IPS DF 6.9 (cell line): ENCODE results near the gene EPS8L2.

ENCODE experiments used
- DNase-seq: peaks from one replicate; pipeline ENCODE4 v3.0.0-alpha.2; 2013; ENCODE audit warnings: low read depth, low spot score
- H3K27ac ChIP-seq: one replicate; pipeline ENCODE4 v1.5.1; 2013; ENCODE audit warnings: low read length, control low read depth
- H3K27me3 ChIP-seq: 2 replicates; pipeline ENCODE4 v1.6.1; 2013; ENCODE audit warnings: mild to moderate bottlenecking, low read length; ENCODE audit not compliant: control insufficient read depth, insufficient read depth
- H3K36me3 ChIP-seq: 2 replicates; pipeline ENCODE4 v1.6.1; 2013; ENCODE audit warnings: low read length; ENCODE audit not compliant: control insufficient read depth, insufficient read depth
- H3K4me1 ChIP-seq: 2 replicates; pipeline ENCODE4 v1.6.1; 2013; ENCODE audit warnings: low read length; ENCODE audit not compliant: control insufficient read depth, insufficient read depth
- H3K4me3 ChIP-seq: 2 replicates; pipeline ENCODE4 v1.5.1; 2013; ENCODE audit warnings: mild to moderate bottlenecking, low read length
- H3K9me3 ChIP-seq: 2 replicates; pipeline ENCODE4 v1.6.1; 2013; ENCODE audit warnings: low read length, inconsistent platforms; ENCODE audit not compliant: control insufficient read depth, insufficient read depth
- WGBS: extraction: QIAGEN DNeasy Blood & Tissue Kit; methylation state at CpG from one replicate; pipeline ENCODE4 v1.1.7; 2013; ENCODE audit warnings: mixed read lengths, missing lambda C conversion rate; ENCODE audit not compliant: insufficient read length, insufficient coverage; 5-methylcytosine and 5-hydroxymethylcytosine counted together

EPS8L2 gene

GRCh38 chr11:720017-720641 lies 14.1 kb downstream of the EPS8L2 start:
- Histone ChIP-seq H3K4me3 (peak overlapping the region; percentile 1; the same call in 1 of the 2 replicates), H3K27ac (no peak overlapping the region), H3K27me3 (no peaks in the 10 kb centered on the region), H3K9me3 (no peaks in the 10 kb centered on the region), H3K4me1 (peaks cover 2% of the 10 kb centered on the region; the same call in 1 of the 2 replicates), H3K36me3 (no peaks in the 10 kb centered on the region)
- no CpG with 5 or more reads among the region's 35 CpGs for WGBS
- no peak for DNase-seq

DNA sequence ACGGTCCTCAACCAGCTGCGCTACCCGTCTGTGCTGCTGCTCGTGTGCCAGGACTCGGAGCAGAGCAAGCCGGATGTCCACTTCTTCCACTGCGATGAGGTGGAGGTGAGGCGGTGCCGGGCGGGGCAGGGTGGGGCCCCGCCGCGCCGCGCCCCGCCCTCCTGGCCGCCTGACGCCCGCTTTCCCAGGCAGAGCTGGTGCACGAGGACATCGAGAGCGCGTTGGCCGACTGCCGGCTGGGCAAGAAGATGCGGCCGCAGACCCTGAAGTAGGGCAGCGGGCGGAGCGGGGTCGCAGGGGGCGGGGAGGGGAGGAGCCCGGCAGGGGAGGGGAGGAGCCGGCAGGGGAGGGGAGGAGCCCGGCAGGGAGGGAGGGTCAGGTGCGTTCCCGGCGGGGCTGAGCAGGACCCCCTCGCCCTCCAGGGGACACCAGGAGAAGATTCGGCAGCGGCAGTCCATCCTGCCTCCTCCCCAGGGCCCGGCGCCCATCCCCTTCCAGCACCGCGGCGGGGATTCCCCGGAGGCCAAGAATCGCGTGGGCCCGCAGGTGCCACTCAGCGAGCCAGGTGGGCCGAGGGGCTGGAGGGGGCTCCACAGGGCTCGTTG lies 14.7 kb downstream of the EPS8L2 start:
- no peak for DNase-seq
- Histone ChIP-seq H3K9me3 (no peaks in the 10 kb centered on the region), H3K27me3 (no peaks in the 10 kb centered on the region), H3K4me1 (peaks cover 2% of the 10 kb centered on the region; the same call in 1 of the 2 replicates), H3K27ac (no peak overlapping the region), H3K36me3 (no peaks in the 10 kb centered on the region), H3K4me3 (peak overlapping the region; percentile 1; the same call in 1 of the 2 replicates)
- WGBS, result no CpG with 5 or more reads among the region's 53 CpGs

DNA sequence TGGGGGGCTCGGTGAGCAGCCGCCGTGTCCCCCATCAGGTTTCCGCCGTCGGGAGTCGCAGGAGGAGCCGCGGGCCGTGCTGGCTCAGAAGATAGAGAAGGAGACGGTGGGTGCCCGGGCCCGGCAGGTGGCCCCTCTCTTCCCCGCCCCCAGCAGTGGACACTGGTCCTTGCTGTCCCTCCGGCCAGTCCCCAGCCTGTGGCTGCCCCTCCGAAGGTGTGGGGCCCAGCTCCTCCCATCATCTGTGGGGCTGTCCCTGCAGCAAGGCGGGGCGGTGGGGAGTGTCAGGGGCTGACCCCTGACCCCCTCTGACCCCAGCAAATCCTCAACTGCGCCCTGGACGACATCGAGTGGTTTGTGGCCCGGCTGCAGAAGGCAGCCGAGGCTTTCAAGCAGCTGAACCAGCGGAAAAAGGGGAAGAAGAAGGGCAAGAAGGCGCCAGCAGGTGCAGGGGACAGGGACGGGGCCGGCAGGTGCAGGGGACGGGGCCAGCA lies 15.3 kb downstream of the EPS8L2 start:
- Histone ChIP-seq H3K4me3 (no peak overlapping the region), H3K27ac (no peak overlapping the region), H3K27me3 (no peaks in the 10 kb centered on the region), H3K4me1 (peaks cover 2% of the 10 kb centered on the region; the same call in 1 of the 2 replicates), H3K36me3 (no peaks in the 10 kb centered on the region), H3K9me3 (no peaks in the 10 kb centered on the region)
- WGBS, result no CpG with 5 or more reads among the region's 28 CpGs
- no peak for DNase-seq

DNA sequence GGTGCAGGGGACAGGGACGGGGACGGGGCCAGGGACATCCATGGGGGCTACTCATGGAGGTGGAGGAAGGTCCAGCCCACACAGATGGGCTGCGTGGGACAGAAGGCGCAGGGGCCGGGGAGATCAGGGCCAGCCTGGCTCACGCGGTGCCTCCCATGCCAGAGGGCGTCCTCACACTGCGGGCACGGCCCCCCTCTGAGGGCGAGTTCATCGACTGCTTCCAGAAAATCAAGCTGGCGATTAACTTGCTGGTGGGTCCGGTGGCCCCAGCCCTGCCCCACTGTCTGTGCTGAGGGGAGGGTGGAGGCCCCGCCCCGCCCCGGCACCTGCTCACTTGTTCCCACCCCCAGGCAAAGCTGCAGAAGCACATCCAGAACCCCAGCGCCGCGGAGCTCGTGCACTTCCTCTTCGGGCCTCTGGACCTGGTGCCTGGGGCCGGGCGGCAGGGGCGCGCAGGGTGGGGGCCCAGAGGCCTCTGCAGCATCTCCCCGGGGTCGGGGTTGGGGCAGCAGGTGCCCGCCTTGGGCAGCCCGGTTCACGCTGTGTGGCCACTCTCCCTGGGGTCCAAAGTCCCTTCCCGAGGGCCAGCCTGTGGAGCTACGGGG lies 15.8 kb downstream of the EPS8L2 start:
- no peak for DNase-seq
- H3K4me3 ChIP-seq, result no peak overlapping the region
- H3K9me3 ChIP-seq, result no peaks in the 10 kb centered on the region
- H3K27me3 ChIP-seq, result no peaks in the 10 kb centered on the region
- no CpG with 5 or more reads among the region's 33 CpGs for WGBS
- peaks cover 3% of the 10 kb centered on the region for H3K4me1 ChIP-seq
- no peaks in the 10 kb centered on the region for H3K36me3 ChIP-seq
- no peak overlapping the region for H3K27ac ChIP-seq

- no peaks in the 10 kb centered on the region for H3K27me3 ChIP-seq
- no peaks in the 10 kb centered on the region for H3K36me3 ChIP-seq
- peaks cover 3% of the 10 kb centered on the region for H3K4me1 ChIP-seq
- WGBS, result no CpG with 5 or more reads among the region's 20 CpGs
- no peaks in the 10 kb centered on the region for H3K9me3 ChIP-seq
- no peak for DNase-seq
- H3K27ac ChIP-seq, result no peak overlapping the region
- H3K4me3 ChIP-seq, result no peak overlapping the region
These were observed 16.3 kb downstream of the EPS8L2 start for GRCh38 chr11:722346-722811.

- Histone ChIP-seq H3K36me3 (no peaks in the 10 kb centered on the region), H3K4me1 (peaks cover 6% of the 10 kb centered on the region), H3K4me3 (no peak overlapping the region), H3K9me3 (no peaks in the 10 kb centered on the region), H3K27ac (no peak overlapping the region), H3K27me3 (no peaks in the 10 kb centered on the region)
- WGBS, result no CpG with 5 or more reads among the region's 8 CpGs
- DNase-seq, result no peak
These were observed 17.3 kb downstream of the EPS8L2 start for GRCh38 chr11:723120-723883.

GRCh38 chr11:724049-724777 lies 18.2 kb downstream of the EPS8L2 start:
- DNase-seq, result no peak
- WGBS, result no CpG with 5 or more reads among the region's 19 CpGs
- peaks cover 6% of the 10 kb centered on the region for H3K4me1 ChIP-seq
- H3K27me3 ChIP-seq, result no peaks in the 10 kb centered on the region
- no peak overlapping the region for H3K4me3 ChIP-seq
- H3K36me3 ChIP-seq, result no peaks in the 10 kb centered on the region
- H3K9me3 ChIP-seq, result no peaks in the 10 kb centered on the region
- H3K27ac ChIP-seq, result no peak overlapping the region

GRCh38 chr11:724778-725386 lies 18.9 kb downstream of the EPS8L2 start:
- H3K27me3 ChIP-seq, result no peaks in the 10 kb centered on the region
- H3K36me3 ChIP-seq, result no peaks in the 10 kb centered on the region
- no peaks in the 10 kb centered on the region for H3K9me3 ChIP-seq
- no peak for DNase-seq
- WGBS, result no CpG with 5 or more reads among the region's 18 CpGs
- no peak overlapping the region for H3K4me3 ChIP-seq
- peaks cover 6% of the 10 kb centered on the region for H3K4me1 ChIP-seq
- H3K27ac ChIP-seq, result no peak overlapping the region

DNA sequence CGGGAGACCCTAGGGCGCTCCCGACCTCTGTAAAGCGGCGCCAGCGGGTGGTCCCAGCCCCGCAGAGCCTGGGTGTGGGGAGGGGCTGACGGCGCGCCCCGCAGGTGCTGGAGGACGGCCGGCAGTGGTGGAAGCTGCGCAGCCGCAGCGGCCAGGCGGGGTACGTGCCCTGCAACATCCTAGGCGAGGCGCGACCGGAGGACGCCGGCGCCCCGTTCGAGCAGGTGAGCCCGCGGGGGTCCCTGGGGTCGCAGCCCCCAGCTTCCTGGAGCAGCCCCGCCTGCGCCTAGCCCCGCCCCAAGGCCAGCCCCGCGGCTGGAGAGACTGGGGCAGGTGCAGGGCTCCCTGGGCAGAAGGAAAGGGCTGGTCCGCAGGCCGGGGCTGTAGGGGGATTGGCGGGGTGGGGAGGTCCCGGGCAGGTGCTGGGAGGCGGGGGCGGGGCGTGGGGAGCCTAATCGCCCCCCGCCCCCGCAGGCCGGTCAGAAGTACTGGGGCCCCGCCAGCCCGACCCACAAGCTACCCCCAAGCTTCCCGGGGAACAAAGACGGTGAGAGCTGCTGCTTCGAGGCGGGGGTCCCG lies 19.7 kb downstream of the EPS8L2 start:
- no peaks in the 10 kb centered on the region for H3K9me3 ChIP-seq
- H3K4me1 ChIP-seq, result peaks cover 4% of the 10 kb centered on the region
- no peaks in the 10 kb centered on the region for H3K36me3 ChIP-seq
- DNase-seq, result no peak
- WGBS, result no CpG with 5 or more reads among the region's 53 CpGs
- peak overlapping the region; percentile 36; the same call in 1 of the 2 replicates for H3K4me3 ChIP-seq
- H3K27ac ChIP-seq, result no peak overlapping the region
- no peaks in the 10 kb centered on the region for H3K27me3 ChIP-seq
